GM19397 (cell line): ENCODE measurements around the gene NT5C1B.

Experiments
- ATAC-seq: cut with Tn5 transposase; IDR thresholded peaks from one replicate; pipeline ENCODE4 v1.9.1; 2021; ENCODE audit warnings: mild to moderate bottlenecking, moderate library complexity; ENCODE audit not compliant: unreplicated experiment

The NT5C1B gene

GRCh38 chr2:18600255-18600613 lies 10.9 kb upstream of the NT5C1B start:
- no peak for ATAC-seq

DNA sequence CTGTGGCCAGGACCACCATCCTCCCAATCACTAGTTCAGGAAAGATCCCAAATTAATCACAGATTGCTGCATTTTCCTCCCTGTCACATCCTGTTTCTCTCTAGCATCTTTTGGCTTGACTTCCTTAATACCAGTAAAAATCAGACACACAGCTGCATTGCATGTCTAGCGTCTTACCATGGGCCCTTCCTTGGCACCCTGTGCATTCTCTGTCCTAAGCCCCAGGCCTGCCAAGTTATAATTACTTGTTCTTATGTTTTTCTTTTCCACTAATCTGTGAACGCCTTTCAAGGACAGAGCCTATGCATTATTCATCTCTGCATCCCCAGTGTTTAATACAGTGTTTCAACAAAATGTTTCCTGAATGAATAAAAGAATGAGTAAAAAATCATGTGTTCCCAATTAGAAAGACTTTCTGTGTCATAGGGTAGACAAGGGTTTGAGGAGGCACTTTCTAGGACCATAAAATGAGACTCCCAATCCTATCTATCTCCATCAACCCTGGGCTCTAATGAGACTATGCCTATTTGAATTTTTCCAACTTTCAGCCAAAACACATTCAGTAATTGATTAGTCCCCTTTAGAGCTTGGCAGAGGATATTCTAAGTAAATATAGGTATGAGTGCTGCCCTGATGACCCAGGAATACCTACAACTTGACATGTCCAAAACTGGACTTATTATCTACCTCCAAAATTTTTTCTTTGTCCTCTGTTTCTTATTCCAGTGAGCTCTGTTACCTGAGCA lies 10.3 kb upstream of the NT5C1B start:
- no peak for ATAC-seq

DNA sequence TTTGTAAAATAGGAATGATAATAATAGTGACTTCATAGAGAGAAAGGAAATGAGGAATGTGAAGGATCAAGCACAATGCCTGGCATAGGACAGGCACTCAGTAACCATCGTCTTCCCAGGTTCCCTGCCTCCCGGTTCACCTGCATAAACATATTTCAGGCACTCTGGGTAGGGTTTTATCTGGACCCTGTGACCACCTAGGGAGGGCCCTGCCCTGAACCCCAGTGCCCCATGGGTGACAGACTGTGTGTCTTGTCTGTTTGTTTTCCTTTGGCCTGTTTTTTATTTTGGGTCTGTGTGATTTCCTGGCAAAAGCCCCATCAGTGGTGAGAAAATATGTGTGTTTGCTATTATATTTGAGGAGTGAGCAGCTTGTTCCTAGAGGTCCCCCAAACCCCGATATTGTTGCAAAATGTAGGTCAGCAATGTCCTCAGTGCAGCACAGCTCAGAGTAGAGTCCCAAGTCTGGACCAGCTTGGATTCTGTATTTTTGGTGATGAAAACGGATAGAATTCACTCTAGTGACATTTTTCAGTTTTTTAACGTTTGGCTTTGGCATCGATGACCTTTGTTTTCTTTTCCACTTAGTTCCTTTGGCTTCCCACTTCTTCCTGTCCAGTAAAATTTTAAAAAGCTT lies 9.6 kb upstream of the NT5C1B start:
- ATAC-seq, result no peak

GRCh38 chr2:18597618-18598017 lies 8.2 kb upstream of the NT5C1B start:
- ATAC-seq, result no peak

DNA sequence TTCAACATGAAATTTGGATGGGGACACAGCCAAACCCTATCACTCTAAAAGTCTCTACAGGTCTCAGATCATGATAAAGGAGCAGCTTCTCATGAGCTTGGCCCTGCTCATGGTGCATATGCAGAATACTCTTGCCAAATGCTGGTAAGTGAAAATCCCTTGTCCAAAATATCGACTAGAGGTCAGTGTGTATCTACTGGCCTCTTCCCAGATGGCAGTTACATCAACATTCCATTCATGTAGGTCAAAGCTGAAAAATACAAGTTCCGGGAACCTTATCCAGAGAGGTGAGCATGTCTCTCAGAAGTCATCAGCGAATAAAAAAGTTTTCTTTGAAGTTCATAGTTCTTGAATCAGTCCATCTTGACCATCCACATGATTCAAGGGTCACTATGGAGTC lies 7.6 kb upstream of the NT5C1B start:
- no peak for ATAC-seq

DNA sequence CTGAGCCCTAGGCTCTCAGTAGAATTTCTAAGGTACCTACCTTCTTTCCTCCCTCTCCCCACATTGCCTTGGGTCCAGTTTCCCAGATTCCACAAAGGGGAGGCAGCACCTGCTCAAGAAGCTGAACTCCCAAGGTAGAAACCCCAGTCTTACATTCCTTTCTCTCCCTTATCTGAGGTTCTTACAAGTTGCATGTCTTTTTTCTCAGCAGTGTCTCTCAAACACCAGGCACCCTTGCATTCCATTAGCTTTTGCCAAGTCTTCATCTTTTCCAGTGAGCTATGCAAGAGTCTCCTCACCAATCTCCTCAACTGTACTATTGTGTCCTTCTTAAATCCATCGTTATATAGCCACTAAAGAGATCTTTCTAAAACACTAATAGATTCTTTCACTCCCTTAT lies 4.1 kb upstream of the NT5C1B start:
- ATAC-seq, result no peak

- ATAC-seq, result no peak
Measured at GRCh38 chr2:18592372-18592771, 3.0 kb upstream of the NT5C1B start.

DNA sequence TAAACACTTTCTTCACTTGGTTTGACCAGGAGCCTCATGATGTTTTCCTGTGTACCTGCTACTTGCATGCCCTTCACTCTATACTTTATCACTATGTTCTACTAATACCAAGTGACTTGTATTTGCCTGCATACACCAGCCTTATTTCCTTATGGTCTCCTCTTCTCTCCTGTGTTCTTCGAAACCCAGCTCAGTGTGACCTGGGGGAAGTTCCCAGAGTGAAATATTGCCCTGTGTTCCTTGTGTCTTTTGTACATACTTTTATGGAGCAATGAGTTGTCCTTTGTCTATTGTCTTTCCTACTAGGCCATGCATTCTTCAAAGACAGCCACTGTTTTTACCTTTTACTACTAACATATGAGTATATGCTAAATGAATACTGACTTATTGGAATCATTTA lies 567 bp downstream of the NT5C1B start:
- ATAC-seq, result no peak

DNA sequence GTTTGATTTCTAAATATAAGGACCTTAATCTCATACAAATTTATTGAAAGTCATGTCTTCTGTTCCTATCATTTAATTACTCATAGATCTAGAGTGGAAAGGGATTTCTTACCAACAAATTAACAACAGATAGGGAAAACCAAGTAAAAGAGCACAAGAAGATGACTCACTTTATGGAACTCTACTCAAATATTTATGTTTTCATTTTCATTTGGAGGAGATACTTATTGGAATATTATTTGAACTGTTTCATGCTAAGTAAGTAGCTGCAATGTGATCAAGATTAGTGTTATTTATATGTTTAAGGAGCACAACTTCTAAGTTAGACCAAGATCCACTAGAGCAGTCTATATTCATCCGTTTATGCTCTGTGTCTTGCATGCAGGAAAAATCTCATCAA lies 1.3 kb downstream of the NT5C1B start:
- ATAC-seq, result no peak

GRCh38 chr2:18585526-18585925 lies 3.8 kb downstream of the NT5C1B start:
- ATAC-seq, result no peak

GRCh38 chr2:18584608-18584954 lies 4.8 kb downstream of the NT5C1B start:
- no peak for ATAC-seq

- ATAC-seq, result no peak
Measured at GRCh38 chr2:18583905-18584607, 5.3 kb downstream of the NT5C1B start.

DNA sequence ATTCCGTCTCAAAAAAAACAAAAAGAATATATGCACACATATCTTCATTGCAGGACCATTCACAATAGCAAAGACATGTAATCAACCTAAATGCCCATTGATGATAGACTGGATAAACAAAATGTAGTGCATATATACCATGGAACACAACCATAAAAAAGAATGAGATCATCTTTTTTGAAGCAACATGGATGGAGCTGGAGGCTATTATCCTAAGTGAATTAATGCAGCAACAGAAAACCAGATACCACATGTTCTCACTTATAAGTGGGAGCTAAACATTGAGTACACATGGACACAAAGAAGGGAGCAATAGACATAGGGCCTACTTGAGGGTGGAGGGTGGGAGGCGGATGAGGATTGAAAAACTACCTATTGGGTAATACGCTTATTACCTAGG lies 8.8 kb downstream of the NT5C1B start:
- no peak for ATAC-seq

DNA sequence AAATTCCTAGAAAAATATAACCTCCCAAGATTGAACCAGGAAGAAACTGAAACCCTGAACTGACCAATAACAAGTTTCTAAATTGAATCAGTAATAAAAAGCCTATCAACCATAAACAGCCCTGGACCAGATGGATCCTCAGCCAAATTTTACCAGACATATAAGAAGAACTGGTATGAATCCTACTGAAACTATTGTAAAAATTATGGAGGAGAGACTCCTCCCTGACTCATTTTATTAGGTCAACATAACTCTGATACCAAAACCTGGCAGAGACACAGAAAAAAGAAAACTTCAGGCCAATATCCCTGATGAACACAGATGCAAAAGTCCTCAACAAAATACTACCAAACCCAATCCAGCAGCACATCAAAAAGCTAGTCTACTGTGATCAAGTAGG lies 11.3 kb downstream of the NT5C1B start:
- ATAC-seq, result no peak

DNA sequence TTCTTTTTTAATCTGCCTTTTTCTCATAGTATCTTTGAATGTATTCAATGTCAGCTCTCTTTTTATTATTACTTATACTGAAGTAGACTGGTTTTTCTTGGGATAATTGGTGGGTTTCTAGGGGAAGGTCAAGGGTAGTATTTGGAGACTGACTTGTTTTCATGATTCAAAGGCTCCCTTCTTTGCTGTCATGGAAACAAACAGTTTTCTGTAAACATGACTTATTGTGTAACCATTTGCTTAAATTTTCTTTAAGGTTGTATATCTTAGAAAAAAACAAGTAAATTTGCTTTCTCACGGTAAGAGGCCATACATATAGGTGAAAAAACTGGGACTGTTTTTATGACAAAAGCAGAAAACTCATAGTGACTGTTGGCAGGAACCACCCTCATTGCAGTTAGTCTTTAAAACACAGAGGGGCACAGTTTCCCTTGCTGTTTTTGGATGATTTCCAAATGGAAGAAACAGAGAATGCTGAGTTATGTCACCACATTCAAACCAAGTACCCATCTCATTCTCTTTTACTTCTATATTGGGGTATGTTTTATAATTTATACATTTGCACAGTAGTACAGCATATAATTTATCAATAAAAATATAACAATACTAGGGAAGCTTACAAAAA lies 23.1 kb downstream of the NT5C1B start:
- ATAC-seq, result no peak

DNA sequence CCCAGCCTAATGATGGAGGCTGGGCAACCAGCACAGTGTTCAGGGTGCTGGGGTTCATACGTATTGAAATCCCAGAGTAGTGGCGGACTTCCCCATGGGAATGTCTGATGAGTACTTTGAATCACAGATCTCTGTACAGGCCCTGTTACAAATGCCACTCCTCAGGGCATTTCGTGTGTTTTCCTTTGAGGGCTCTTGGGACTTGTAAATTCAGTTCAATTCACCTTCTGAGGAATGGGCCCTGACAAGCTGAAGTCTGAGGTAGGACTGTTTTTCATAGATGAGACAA lies 28.6 kb downstream of the NT5C1B start:
- ATAC-seq, result peak; percentile 0

DNA sequence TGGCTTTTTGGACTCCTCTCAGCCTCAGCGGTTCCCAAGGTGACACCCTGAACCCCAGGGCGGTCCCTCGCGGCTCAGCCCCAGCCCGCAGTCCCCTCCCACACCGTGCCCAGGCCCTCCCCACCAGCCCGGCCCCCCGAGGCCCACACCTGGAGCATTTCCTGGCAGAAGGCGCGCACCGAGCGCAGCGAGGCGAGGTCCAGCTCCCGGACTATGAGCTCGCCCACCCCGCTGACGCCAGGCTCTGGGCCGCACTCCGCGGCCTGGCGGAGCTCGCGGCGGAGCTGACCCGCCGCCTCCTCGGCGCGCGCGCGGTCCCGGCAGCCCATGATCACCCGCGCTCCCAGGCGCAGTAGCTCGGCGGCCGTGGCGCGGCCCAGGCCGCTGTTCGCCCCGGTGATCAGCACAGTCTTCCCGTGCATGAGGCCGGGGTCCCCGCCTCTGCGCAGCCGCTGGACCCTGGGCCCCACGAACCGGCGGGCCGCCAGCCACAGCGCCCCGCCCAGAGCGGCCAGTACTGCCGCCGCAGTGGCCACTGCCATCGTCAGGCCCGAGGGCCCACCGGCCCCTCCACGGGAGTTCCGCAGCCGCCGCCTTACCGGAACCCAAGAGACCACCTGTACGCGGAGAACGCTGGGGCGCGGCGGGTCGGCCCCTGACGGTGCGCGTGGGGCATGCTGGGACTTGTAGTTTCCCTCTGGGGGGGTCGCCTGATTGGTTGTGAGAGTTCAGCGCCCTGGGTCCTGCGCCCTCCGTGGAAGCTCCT lies 29.2 kb downstream of the NT5C1B start, which contains the start of gene RDH14:
RDH14 (minus strand) TSS at position 623 of the 766 bp plus-strand sequence; CDS start at position 542, 81 bp downstream.
- ATAC-seq, result peak; percentile 96

DNA sequence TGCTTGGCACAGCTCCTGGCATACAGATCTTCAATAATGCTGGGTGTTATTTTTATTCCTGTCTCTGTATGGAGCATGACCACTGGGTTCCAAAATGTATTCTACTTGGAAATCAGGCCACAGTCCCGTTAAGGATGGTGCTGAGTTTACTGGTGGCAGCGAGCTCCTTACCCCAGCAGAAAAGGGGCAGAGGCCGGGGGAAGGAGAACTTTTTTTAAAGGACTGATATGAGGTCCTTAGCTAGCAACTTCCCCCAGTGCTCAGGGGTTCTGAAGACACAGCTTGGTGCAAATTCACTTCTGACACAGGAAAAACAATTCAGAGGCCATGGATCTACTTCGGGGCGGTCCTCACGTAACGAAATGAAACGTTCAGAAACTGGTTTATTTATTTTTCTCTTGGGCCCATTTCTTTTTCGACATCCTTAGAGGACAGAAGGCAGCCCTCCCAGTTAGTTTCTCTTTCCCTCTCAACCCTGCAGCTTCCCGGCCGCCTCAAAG lies 29.8 kb downstream of the NT5C1B start:
- no peak for ATAC-seq

DNA sequence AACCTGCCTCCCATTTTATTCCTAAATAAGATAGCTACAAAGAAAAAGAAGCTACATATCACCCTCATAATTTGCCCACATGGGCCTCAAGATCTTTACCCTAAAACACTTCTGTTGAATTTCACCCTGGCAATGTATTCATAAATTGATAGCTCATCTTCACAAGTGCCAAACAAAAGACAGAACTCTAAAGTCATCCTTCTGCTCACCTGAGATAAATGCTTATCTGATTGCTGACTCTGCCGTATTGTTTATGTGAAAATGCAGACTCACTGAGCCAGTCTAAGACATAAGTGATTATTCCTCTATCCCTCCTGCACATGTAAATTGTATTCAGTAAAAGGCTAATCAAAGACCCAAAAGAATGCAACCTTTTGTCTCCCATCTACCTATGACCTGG lies 30.9 kb downstream of the NT5C1B start:
- ATAC-seq, result no peak

DNA sequence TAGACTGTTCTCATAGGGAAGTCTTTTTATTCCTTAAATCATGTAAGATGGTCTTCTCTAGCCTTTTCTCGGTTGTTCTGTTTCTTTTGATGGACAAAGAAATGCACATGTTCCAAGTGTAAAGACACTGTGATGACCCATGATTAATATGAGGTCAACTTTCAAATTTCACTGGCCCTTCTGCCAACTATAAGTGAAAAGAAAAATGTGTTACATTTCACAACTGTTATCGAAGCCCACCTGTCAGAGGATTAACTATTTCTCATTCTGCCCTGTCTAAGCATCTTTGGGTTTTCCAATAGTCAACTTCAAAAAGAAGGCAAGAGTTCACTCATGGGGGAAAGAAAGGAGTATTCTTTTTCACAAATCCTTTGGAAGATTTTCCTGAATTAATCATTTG lies 32.2 kb downstream of the NT5C1B start:
- no peak for ATAC-seq
